K562 (cell line): ENCODE results near the gene KIAA2012. TPM values are rescaled to one million over a fixed set of nuclear protein-coding genes. Genes with fewer than 3 reads are reported as not detected.

Experiments
- ATAC-seq: fragments of 200-7000 bp; cut with Tn5 transposase; 3 replicates; pipeline ENCODE4 v1.9.1; 2020; ENCODE audit warnings: moderate library complexity
- BruUV-seq: library from RNA; stranded (reverse); fragments of 400-500 nt; replicated peaks from 2 replicates; lab custom pipeline; 2021; lab: Mats Ljungman, UMichigan
- CTCF ChIA-PET: fragments of 300-600 bp; formaldehyde crosslinking; extraction: SDS; loops from one replicate; lab custom pipeline; 2021; ENCODE audit warnings: low intra/inter-chr PET ratio; lab: Yijun Ruan, JAX
- POLR2A ChIA-PET: fragments of 300-600, 350-650 bp; sonication (Branson Sonifier 250); formaldehyde crosslinking; extraction: SDS; loops from one replicate; lab custom pipeline; 2021; ENCODE audit warnings: antibody characterized with exemption, inconsistent platforms; lab: Yijun Ruan, JAX
- DNase-seq, 4 experiments: peaks; one replicate each; pipeline versions ENCODE4 v3.0.0 to v3.0.0-alpha.2; 2011 to 2018; ENCODE audit warnings: low spot score in 3 of 4, mixed read lengths in 3 of 4; ENCODE audit errors: extremely low read depth in 1 of 4
- FAIRE-seq: peaks from 2 replicates; lab custom pipeline; 2011; peaks lifted over from hg19 to GRCh38; lab: Jason Lieb, UNC
- H2AFZ ChIP-seq: 2 replicates; pipeline ENCODE4 v1.6.0; 2011; ENCODE audit warnings: low read depth, low read length, control low read depth, inconsistent platforms
- H3K27ac ChIP-seq: fragments of 200-600 bp; 3 replicates; pipeline ENCODE4 v1.8.0; 2011; ENCODE audit warnings: low read depth, mild to moderate bottlenecking, control low read depth, inconsistent platforms, low read length, moderate library complexity, mixed read lengths; ENCODE audit errors: extremely low read depth
- H3K27me3 ChIP-seq, 2 experiments: fragments of 300-600 bp in 1 of 2; 2 replicates in 1 of 2; 3 replicates in 1 of 2; pipeline versions ENCODE4 v1.6.0 to v1.8.0; 2011; ENCODE audit warnings: inconsistent platforms in 2 of 2, low read length in 2 of 2, mild to moderate bottlenecking in 1 of 2, mixed read lengths in 1 of 2, moderate library complexity in 1 of 2; ENCODE audit not compliant: control insufficient read depth in 2 of 2, insufficient read depth in 2 of 2
- H3K36me3 ChIP-seq: fragments of 300-600 bp; 3 replicates; pipeline ENCODE4 v1.8.0; 2011; ENCODE audit warnings: mild to moderate bottlenecking, low read length, inconsistent platforms; ENCODE audit not compliant: control insufficient read depth, insufficient read depth
- H3K4me1 ChIP-seq, 2 experiments: fragments of 200-600 bp in 1 of 2; replicated peaks in 1 of 2; 2 replicates in 1 of 2; 3 replicates in 1 of 2; pipeline versions ENCODE4 v1.5.1 to v1.8.0; 2011; ENCODE audit warnings: inconsistent platforms in 2 of 2, low read length in 2 of 2, mild to moderate bottlenecking in 1 of 2, mixed read lengths in 1 of 2, moderate library complexity in 1 of 2; ENCODE audit not compliant: control insufficient read depth in 2 of 2, insufficient read depth in 2 of 2
- H3K4me2 ChIP-seq: 2 replicates; pipeline ENCODE4 v1.6.1; 2011; ENCODE audit warnings: low read length, control low read depth, inconsistent platforms, mixed read lengths; ENCODE audit not compliant: insufficient read depth
- H3K4me3 ChIP-seq: fragments of 200-600 bp; sonication (generic), shearing (Covaris generic); 2 replicates; pipeline ENCODE4 v1.5.1; 2016; ENCODE audit warnings: control low read depth, inconsistent platforms
- H3K79me2 ChIP-seq: fragments of 200-600 bp; 3 replicates; pipeline ENCODE4 v1.8.0; 2011; ENCODE audit warnings: low read length, inconsistent platforms; ENCODE audit not compliant: control insufficient read depth, insufficient read depth
- H3K9ac ChIP-seq, 2 experiments: 2 replicates each; pipeline versions ENCODE4 v1.6.0 to v1.6.1; 2011; ENCODE audit warnings: low read depth in 2 of 2, low read length in 2 of 2, control low read depth in 1 of 2, inconsistent platforms in 1 of 2, mild to moderate bottlenecking in 1 of 2, mixed read lengths in 1 of 2; ENCODE audit not compliant: insufficient read depth in 1 of 2
- H3K9me1 ChIP-seq: one replicate; pipeline ENCODE4 v1.6.0; 2011; ENCODE audit warnings: inconsistent platforms, mild to moderate bottlenecking, low read length, moderate library complexity; ENCODE audit not compliant: control insufficient read depth, insufficient read depth
- H3K9me3 ChIP-seq: replicated peaks from 2 replicates; pipeline ENCODE4 v1.5.1; 2011; ENCODE audit warnings: low read depth, low read length, inconsistent platforms; ENCODE audit not compliant: control insufficient read depth, insufficient read depth
- H4K20me1 ChIP-seq: replicated peaks from 2 replicates; pipeline ENCODE4 v1.6.1; 2011; ENCODE audit warnings: low read length, inconsistent platforms, mixed read lengths; ENCODE audit not compliant: control insufficient read depth, insufficient read depth
- CREB5 ChIP-seq: fragments of 250-450 bp; sonication (Bioruptor Pico); IDR thresholded peaks from 2 replicates; pipeline ENCODE4 v1.5.0; 2020; ENCODE audit warnings: mild to moderate bottlenecking
- EWSR1 ChIP-seq: fragments of 450-650 bp; IDR thresholded peaks from 2 replicates; pipeline ENCODE4 v1.6.1; 2018; ENCODE audit warnings: borderline replicate concordance, mild to moderate bottlenecking, low read depth, moderate library complexity; ENCODE audit not compliant: partially characterized antibody
- FOS ChIP-seq: IDR thresholded peaks from 3 replicates; pipeline ENCODE4 v1.6.1; 2011; ENCODE audit not compliant: insufficient read length; ENCODE audit errors: extremely low read depth
- RBM25 ChIP-seq: fragments of 200-400 bp; formaldehyde crosslinking; IDR thresholded peaks from 2 replicates; pipeline ENCODE4 v1.6.1; 2018; ENCODE audit warnings: low read length, low read depth, moderate library complexity; ENCODE audit not compliant: severe bottlenecking
- SMAD3 ChIP-seq: fragments of 450-650 bp; formaldehyde crosslinking; conservative IDR thresholded peaks from 2 replicates; pipeline ENCODE4 v1.4.0; 2020; ENCODE audit warnings: mild to moderate bottlenecking
- TCF3 ChIP-seq: sonication (generic); formaldehyde crosslinking; IDR thresholded peaks from 2 replicates; pipeline ENCODE4 v1.4.0; 2020; ENCODE audit warnings: mild to moderate bottlenecking, missing genetic modification reagents
- WGBS: fragments of 100-300 bp; shearing (Covaris generic); methylation state at CpG from one replicate; pipeline ENCODE4 v1.1.6; 2016; ENCODE audit warnings: low coverage, mixed read lengths; ENCODE audit not compliant: insufficient coverage; ENCODE audit errors: missing lambda C conversion rate; 5-methylcytosine and 5-hydroxymethylcytosine counted together
- in situ Hi-C: fragments of 300-500 bp; cut with MboI; formaldehyde crosslinking; loops from 4 replicates; pipeline ENCODE4 v1.15.0; 2018; ENCODE audit warnings: inconsistent platforms, mixed read lengths
- intact Hi-C: fragments of 100-400 bp; cut with micrococcal nuclease; formaldehyde crosslinking; loops from 2 replicates; pipeline ENCODE4 v1.14.2; 2022
- polyA plus RNA-seq, 8 experiments: library from polyadenylated mRNA; depleted of rRNA in 4 of 8; stranded (reverse) in 5 of 8; unstranded in 3 of 8; fragments of >200 nt; fragmentation: Nextera tagmentation in 2 of 8; fragmentation: Illumina TruSeq in 1 of 8; extraction: Ambion mirVana in 2 of 8; extraction: Trizol in 1 of 8; gene quantifications; 2 replicates each; pipeline versions ENCODE4 v1.2.1 to v1.2.3, GENCODE V29; 2011 to 2014; ENCODE audit warnings: inconsistent platforms in 1 of 8, missing spikeins in 1 of 8
- total RNA-seq, 7 experiments: library from RNA; depleted of rRNA in 6 of 7; stranded (reverse); fragments of >200 nt in 6 of 7; fragmentation: Illumina TruSeq in 2 of 7; extraction: Trizol in 2 of 7; gene quantifications; 2 replicates each; pipeline versions ENCODE4 v1.2.1 to v1.2.3, GENCODE V29; 2011 to 2021; ENCODE audit warnings: low replicate concordance in 1 of 7
- TF ChIP-seq, protein P1 (sequence below): fragments of 250-450 bp; sonication (Bioruptor Pico); IDR thresholded peaks from 2 replicates; pipeline ENCODE4 v1.4.0; 2020
- TF ChIP-seq, protein P2 (sequence below): fragments of 250-450 bp; sonication (Bioruptor Pico); IDR thresholded peaks from 2 replicates; pipeline ENCODE4 v1.8.0; 2022; ENCODE audit warnings: inconsistent platforms, mild to moderate bottlenecking, moderate library complexity, borderline replicate concordance

Gene KIAA2012
- total and polyA plus RNA-seq, 9 of the 15 experiments (the other 6 are each of a cell fraction or from before 2014, with no cell fraction given): not detected

GRCh38 chr2:202099515-202099914 lies 26.5 kb downstream of the KIAA2012 start (continued):
- TF ChIP-seq, protein P1, sequence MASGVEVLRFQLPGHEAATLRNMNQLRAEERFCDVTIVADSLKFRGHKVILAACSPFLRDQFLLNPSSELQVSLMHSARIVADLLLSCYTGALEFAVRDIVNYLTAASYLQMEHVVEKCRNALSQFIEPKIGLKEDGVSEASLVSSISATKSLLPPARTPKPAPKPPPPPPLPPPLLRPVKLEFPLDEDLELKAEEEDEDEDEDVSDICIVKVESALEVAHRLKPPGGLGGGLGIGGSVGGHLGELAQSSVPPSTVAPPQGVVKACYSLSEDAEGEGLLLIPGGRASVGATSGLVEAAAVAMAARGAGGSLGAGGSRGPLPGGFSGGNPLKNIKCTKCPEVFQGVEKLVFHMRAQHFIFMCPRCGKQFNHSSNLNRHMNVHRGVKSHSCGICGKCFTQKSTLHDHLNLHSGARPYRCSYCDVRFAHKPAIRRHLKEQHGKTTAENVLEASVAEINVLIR (CRISPR knock-in tag): no peak
- TF ChIP-seq RBM25: no peak

- Histone ChIP-seq H3K4me1 (no peaks in the 10 kb centered on the region), H3K27me3 (peaks cover 2 to 8% of the 10 kb centered on the region in 2 experiments; a peak in 1 of 5 replicates), H3K36me3 (no peaks in the 10 kb centered on the region), H3K27ac (no peak overlapping the region), H4K20me1 (no peaks in the 10 kb centered on the region), H2AFZ (no peak overlapping the region), H3K9me3 (no peaks in the 10 kb centered on the region)
- ChIA-PET CTCF (no interaction called here), POLR2A (interaction anchor here (1.1 kb wide), 1 partner anchor 10 kb away, joined by 3 read pairs; no protein-coding TSS in a partner anchor)
- intact Hi-C loops: loop anchor here (5.0 kb wide), 1 partner anchor 77 kb away; no protein-coding TSS in a partner anchor
- no peak for DNase-seq
- in situ Hi-C loops: no loop called here
- FAIRE-seq: no peak
- 0% methylated on average over 4 of the region's 4 CpGs for WGBS
- no peak for ATAC-seq
- BruUV-seq: no TSS peak
- TF ChIP-seq RBM25 (no peak), EWSR1 (no peak), TCF3 (CRISPR knock-in tag) (no peak), CREB5 (no peak), SMAD3 (CRISPR knock-in tag) (no peak), FOS (no peak)
- TF ChIP-seq, protein P2, sequence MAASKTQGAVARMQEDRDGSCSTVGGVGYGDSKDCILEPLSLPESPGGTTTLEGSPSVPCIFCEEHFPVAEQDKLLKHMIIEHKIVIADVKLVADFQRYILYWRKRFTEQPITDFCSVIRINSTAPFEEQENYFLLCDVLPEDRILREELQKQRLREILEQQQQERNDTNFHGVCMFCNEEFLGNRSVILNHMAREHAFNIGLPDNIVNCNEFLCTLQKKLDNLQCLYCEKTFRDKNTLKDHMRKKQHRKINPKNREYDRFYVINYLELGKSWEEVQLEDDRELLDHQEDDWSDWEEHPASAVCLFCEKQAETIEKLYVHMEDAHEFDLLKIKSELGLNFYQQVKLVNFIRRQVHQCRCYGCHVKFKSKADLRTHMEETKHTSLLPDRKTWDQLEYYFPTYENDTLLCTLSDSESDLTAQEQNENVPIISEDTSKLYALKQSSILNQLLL (CRISPR knock-in tag): no peak
- TF ChIP-seq, all 486 proteins: peak for 0
- no peaks in the 10 kb centered on the region for H3K9me1 ChIP-seq
- H3K9ac ChIP-seq: no peak overlapping the region
- no peak overlapping the region for H3K4me3 ChIP-seq
- H3K79me2 ChIP-seq: no peaks in the 10 kb centered on the region
- no peak overlapping the region for H3K4me2 ChIP-seq
Measured at GRCh38 chr2:202100176-202100575, 27.1 kb downstream of the KIAA2012 start.
